Activated T-helper 2 cell treated with anti-CD3 and anti-CD28 coated beads, Interferon-gamma antibody, Interleukin-2, Interleukin-4, amounts not matched to agents 10 μg/mL and 5 μg/mL and 100 μg/mL, durations not matched to agents 14 hours and 24 hours and 36 hours (primary cell): Measurements from ENCODE around the gene MRPS22. TPM values are rescaled to one million over a fixed set of nuclear protein-coding genes. Genes with fewer than 3 reads are reported as not detected.

ENCODE experiments used
- DNase-seq: peaks from one replicate; pipeline ENCODE4 v3.0.0; 2021; ENCODE audit warnings: low spot score
- H3K27ac Mint-ChIP-seq: one replicate; pipeline ENCODE4 v1.8.0; 2021; ENCODE audit warnings: mixed read lengths
- H3K27me3 Mint-ChIP-seq: one replicate; pipeline ENCODE4 v1.8.0; 2021; ENCODE audit warnings: low read depth, mixed read lengths
- H3K36me3 Mint-ChIP-seq: one replicate; pipeline ENCODE4 v1.8.0; 2021; ENCODE audit warnings: low read depth, mixed read lengths
- H3K4me1 Mint-ChIP-seq: one replicate; pipeline ENCODE4 v1.8.0; 2021; ENCODE audit warnings: low read depth, mixed read lengths
- H3K4me3 Mint-ChIP-seq: one replicate; pipeline ENCODE4 v1.8.0; 2021; ENCODE audit warnings: low read depth, mild to moderate bottlenecking, moderate library complexity, mixed read lengths
- H3K9me3 Mint-ChIP-seq: one replicate; pipeline ENCODE4 v1.8.0; 2021; ENCODE audit warnings: mixed read lengths
- intact Hi-C: fragments of 100-400 bp; cut with micrococcal nuclease; formaldehyde crosslinking; loops from one replicate; pipeline ENCODE4 v1.15.1; 2023
- total RNA-seq: library from RNA; stranded (reverse); gene quantifications from 2 replicates; pipeline ENCODE4 v1.2.3, GENCODE V29; 2022

Gene MRPS22
- total RNA-seq, 1 donor from 2014 or later, result 51.2 TPM

- intact Hi-C loops, result no loop called here
- no peak for DNase-seq
- H3K36me3 Mint-ChIP-seq, result no peaks in the 10 kb centered on the region
- H3K27ac Mint-ChIP-seq, result no peak overlapping the region
- H3K9me3 Mint-ChIP-seq, result no peaks in the 10 kb centered on the region
- H3K27me3 Mint-ChIP-seq, result peaks cover 28% of the 10 kb centered on the region
- H3K4me1 Mint-ChIP-seq, result peaks cover 4% of the 10 kb centered on the region
- no peak overlapping the region for H3K4me3 Mint-ChIP-seq
These were observed 26.0 kb upstream of the MRPS22 start for GRCh38 chr3:139317660-139318430.

- no peaks in the 10 kb centered on the region for H3K9me3 Mint-ChIP-seq
- H3K4me3 Mint-ChIP-seq, result no peak overlapping the region
These were observed 25.4 kb upstream of the MRPS22 start for GRCh38 chr3:139318431-139318816.

GRCh38 chr3:139318826-139319225 is 25.0 kb upstream of the MRPS22 start:
- H3K27me3 Mint-ChIP-seq, result peaks cover 28% of the 10 kb centered on the region
- no peak overlapping the region for H3K4me3 Mint-ChIP-seq
- peaks cover 4% of the 10 kb centered on the region for H3K4me1 Mint-ChIP-seq
- H3K27ac Mint-ChIP-seq, result no peak overlapping the region
- intact Hi-C loops, result no loop called here
- H3K9me3 Mint-ChIP-seq, result no peaks in the 10 kb centered on the region
- no peak for DNase-seq
- no peaks in the 10 kb centered on the region for H3K36me3 Mint-ChIP-seq

More at GRCh38 chr3:139318431-139318816, 25.4 kb upstream of the MRPS22 start:
- Mint-ChIP-seq H3K27me3 (peaks cover 28% of the 10 kb centered on the region), H3K27ac (no peak overlapping the region), H3K36me3 (no peaks in the 10 kb centered on the region), H3K4me1 (peaks cover 4% of the 10 kb centered on the region)
- DNase-seq, result no peak
- intact Hi-C loops, result no loop called here

GRCh38 chr3:139319428-139320402 is 24.1 kb upstream of the MRPS22 start:
- no peaks in the 10 kb centered on the region for H3K9me3 Mint-ChIP-seq
- peaks cover 4% of the 10 kb centered on the region for H3K4me1 Mint-ChIP-seq
- intact Hi-C loops, result loop anchor here (10.0 kb wide), 1 partner anchor 75 kb away; no protein-coding TSS in a partner anchor
- H3K4me3 Mint-ChIP-seq, result no peak overlapping the region
- peaks cover 26% of the 10 kb centered on the region for H3K27me3 Mint-ChIP-seq
- no peak for DNase-seq
- H3K27ac Mint-ChIP-seq, result no peak overlapping the region
- H3K36me3 Mint-ChIP-seq, result no peaks in the 10 kb centered on the region

- no peaks in the 10 kb centered on the region for H3K9me3 Mint-ChIP-seq
- no peak for DNase-seq
- no peaks in the 10 kb centered on the region for H3K36me3 Mint-ChIP-seq
- intact Hi-C loops, result loop anchor here (10.0 kb wide), 1 partner anchor 76 kb away; no protein-coding TSS in a partner anchor
- no peak overlapping the region for H3K4me3 Mint-ChIP-seq
- no peak overlapping the region for H3K27ac Mint-ChIP-seq
- H3K27me3 Mint-ChIP-seq, result peaks cover 21% of the 10 kb centered on the region
- peaks cover 4% of the 10 kb centered on the region for H3K4me1 Mint-ChIP-seq
These were observed 23.1 kb upstream of the MRPS22 start for GRCh38 chr3:139320551-139321309.

- Mint-ChIP-seq H3K4me3 (no peak overlapping the region), H3K36me3 (no peaks in the 10 kb centered on the region), H3K27me3 (peaks cover 16% of the 10 kb centered on the region), H3K9me3 (no peaks in the 10 kb centered on the region), H3K4me1 (peaks cover 7% of the 10 kb centered on the region), H3K27ac (no peak overlapping the region)
- intact Hi-C loops, result loop anchor here (10.0 kb wide), 1 partner anchor 78 kb away; no protein-coding TSS in a partner anchor
- no peak for DNase-seq
These were observed 21.5 kb upstream of the MRPS22 start for GRCh38 chr3:139322346-139322745.

- no peak overlapping the region for H3K27ac Mint-ChIP-seq
- peaks cover 10% of the 10 kb centered on the region for H3K27me3 Mint-ChIP-seq
- H3K9me3 Mint-ChIP-seq, result no peaks in the 10 kb centered on the region
- intact Hi-C loops, result loop anchor here (10.0 kb wide), 1 partner anchor 78 kb away; no protein-coding TSS in a partner anchor
- no peak overlapping the region for H3K4me3 Mint-ChIP-seq
- H3K4me1 Mint-ChIP-seq, result peaks cover 15% of the 10 kb centered on the region
- DNase-seq, result no peak
- H3K36me3 Mint-ChIP-seq, result no peaks in the 10 kb centered on the region
These were observed 20.7 kb upstream of the MRPS22 start for GRCh38 chr3:139323146-139323545.

GRCh38 chr3:139324456-139324855 is 19.4 kb upstream of the MRPS22 start:
- no peak for DNase-seq

GRCh38 chr3:139325551-139325950 is 18.3 kb upstream of the MRPS22 start:
- intact Hi-C loops, result loop anchor here (10.0 kb wide), 1 partner anchor 81 kb away; no protein-coding TSS in a partner anchor
- no peak for DNase-seq
- Mint-ChIP-seq H3K36me3 (no peaks in the 10 kb centered on the region), H3K4me3 (no peak overlapping the region), H3K4me1 (peaks cover 28% of the 10 kb centered on the region), H3K9me3 (no peaks in the 10 kb centered on the region), H3K27ac (no peak overlapping the region), H3K27me3 (peaks cover 6% of the 10 kb centered on the region)

More at GRCh38 chr3:139324456-139324855, 19.4 kb upstream of the MRPS22 start:
- H3K36me3 Mint-ChIP-seq, result no peaks in the 10 kb centered on the region
- H3K4me1 Mint-ChIP-seq, result peaks cover 27% of the 10 kb centered on the region
- H3K4me3 Mint-ChIP-seq, result no peak overlapping the region
- no peak overlapping the region for H3K27ac Mint-ChIP-seq
- intact Hi-C loops, result loop anchor here (10.0 kb wide), 1 partner anchor 80 kb away; no protein-coding TSS in a partner anchor
- H3K27me3 Mint-ChIP-seq, result no peaks in the 10 kb centered on the region
- H3K9me3 Mint-ChIP-seq, result no peaks in the 10 kb centered on the region

GRCh38 chr3:139326131-139326530 is 17.7 kb upstream of the MRPS22 start:
- DNase-seq, result no peak
- no peak overlapping the region for H3K4me3 Mint-ChIP-seq
- peaks cover 7% of the 10 kb centered on the region for H3K27me3 Mint-ChIP-seq
- no peaks in the 10 kb centered on the region for H3K9me3 Mint-ChIP-seq
- no peaks in the 10 kb centered on the region for H3K36me3 Mint-ChIP-seq
- H3K4me1 Mint-ChIP-seq, result peaks cover 28% of the 10 kb centered on the region
- intact Hi-C loops, result loop anchor here (10.0 kb wide), 1 partner anchor 81 kb away; no protein-coding TSS in a partner anchor
- no peak overlapping the region for H3K27ac Mint-ChIP-seq

- Mint-ChIP-seq H3K27ac (no peak overlapping the region), H3K9me3 (no peaks in the 10 kb centered on the region), H3K27me3 (peaks cover 7% of the 10 kb centered on the region), H3K4me3 (no peak overlapping the region), H3K4me1 (peaks cover 28% of the 10 kb centered on the region), H3K36me3 (no peaks in the 10 kb centered on the region)
- intact Hi-C loops, result loop anchor here (10.0 kb wide), 1 partner anchor 82 kb away; no protein-coding TSS in a partner anchor
- no peak for DNase-seq
These were observed 17.1 kb upstream of the MRPS22 start for GRCh38 chr3:139326707-139327106.

GRCh38 chr3:139327231-139327630 is 16.6 kb upstream of the MRPS22 start:
- intact Hi-C loops, result loop anchor here (10.0 kb wide), 1 partner anchor 82 kb away; no protein-coding TSS in a partner anchor
- Mint-ChIP-seq H3K9me3 (no peaks in the 10 kb centered on the region), H3K4me1 (peaks cover 27% of the 10 kb centered on the region), H3K4me3 (no peak overlapping the region), H3K27ac (no peak overlapping the region), H3K27me3 (peaks cover 12% of the 10 kb centered on the region), H3K36me3 (no peaks in the 10 kb centered on the region)
- no peak for DNase-seq
